A673 (cell line): ENCODE measurements around the gene URB1. TPM values are rescaled to one million over a fixed set of nuclear protein-coding genes. Genes with fewer than 3 reads are reported as not detected.

ENCODE experiments used
- BruUV-seq: library from RNA; stranded (reverse); fragments of 400-500 nt; replicated peaks from 2 replicates; lab custom pipeline; 2021; lab: Mats Ljungman, UMichigan
- CTCF ChIA-PET: fragments of 300-600 bp; sonication (Branson Sonifier 250); formaldehyde crosslinking; loops from one replicate; lab custom pipeline; 2022; ENCODE audit warnings: antibody characterized with exemption; lab: Charles Lee
- POLR2A ChIA-PET: fragments of 300-600 bp; sonication (Branson Sonifier 250); formaldehyde crosslinking; loops from one replicate; lab custom pipeline; 2022; ENCODE audit warnings: antibody characterized with exemption; ENCODE audit not compliant: low non-redundant PET; lab: Charles Lee
- DNase-seq: peaks from one replicate; pipeline ENCODE4 v3.0.0-alpha.2; 2015; ENCODE audit warnings: low spot score
- H3K27ac ChIP-seq: fragments of 200-600 bp; sonication (generic); 2 replicates; pipeline ENCODE4 v1.5.1; 2016; ENCODE audit warnings: mixed run types, low read depth, mild to moderate bottlenecking, mixed read lengths, antibody characterized with exemption, low read length; ENCODE audit not compliant: poor library complexity, severe bottlenecking
- H3K27me3 ChIP-seq: fragments of 200-600 bp; sonication (generic); replicated peaks from 2 replicates; pipeline ENCODE4 v1.6.1; 2017; ENCODE audit warnings: mixed run types, low read depth, mild to moderate bottlenecking, mixed read lengths, antibody characterized with exemption, low read length; ENCODE audit not compliant: insufficient read depth, poor library complexity
- H3K36me3 ChIP-seq: fragments of 200-600 bp; sonication (generic); 2 replicates; pipeline ENCODE4 v1.6.1; 2016; ENCODE audit warnings: mixed run types, mild to moderate bottlenecking, mixed read lengths, antibody characterized with exemption, low read length; ENCODE audit not compliant: insufficient read depth, poor library complexity, severe bottlenecking
- H3K4me1 ChIP-seq: fragments of 200-600 bp; sonication (generic); 2 replicates; pipeline ENCODE4 v1.6.1; 2017; ENCODE audit warnings: mixed run types, mild to moderate bottlenecking, mixed read lengths, antibody characterized with exemption, low read length; ENCODE audit not compliant: insufficient read depth, poor library complexity, severe bottlenecking
- H3K4me3 ChIP-seq: fragments of 200-600 bp; sonication (generic); 2 replicates; pipeline ENCODE4 v1.5.1; 2016; ENCODE audit warnings: low read depth, mixed run types, mild to moderate bottlenecking, mixed read lengths, low read length; ENCODE audit not compliant: poor library complexity, severe bottlenecking
- H3K9me3 ChIP-seq: fragments of 200-600 bp; sonication (generic); 2 replicates; pipeline ENCODE4 v1.6.1; 2016; ENCODE audit warnings: mixed run types, low read depth, mild to moderate bottlenecking, mixed read lengths, antibody characterized with exemption, low read length; ENCODE audit not compliant: poor library complexity, severe bottlenecking
- EZH2 ChIP-seq: fragments of 200-600 bp; sonication (generic); IDR thresholded peaks from 2 replicates; pipeline ENCODE4 v1.6.1; 2017; ENCODE audit warnings: borderline replicate concordance, low read depth, mild to moderate bottlenecking, mixed read lengths, antibody characterized with exemption, low read length; ENCODE audit not compliant: poor library complexity, severe bottlenecking
- intact Hi-C: fragments of 100-400 bp; cut with micrococcal nuclease; formaldehyde crosslinking; loops from one replicate; pipeline ENCODE4 v1.10.0; 2022; ENCODE audit not compliant: unreplicated experiment
- total RNA-seq: library from RNA; stranded (reverse); gene quantifications from 2 replicates; pipeline ENCODE4 v1.2.3, GENCODE V29; 2021
- TF ChIP-seq, protein P1 (sequence below): fragments of 300-800, 200-600 bp; sonication (generic); conservative IDR thresholded peaks from 2 replicates; pipeline ENCODE4 v1.5.1; 2017; ENCODE audit warnings: low read depth, mild to moderate bottlenecking, antibody characterized with exemption, low read length, moderate library complexity, mixed read lengths

Gene URB1
- total RNA-seq, 1 experiment from 2014 or later = 30.5 TPM

DNA sequence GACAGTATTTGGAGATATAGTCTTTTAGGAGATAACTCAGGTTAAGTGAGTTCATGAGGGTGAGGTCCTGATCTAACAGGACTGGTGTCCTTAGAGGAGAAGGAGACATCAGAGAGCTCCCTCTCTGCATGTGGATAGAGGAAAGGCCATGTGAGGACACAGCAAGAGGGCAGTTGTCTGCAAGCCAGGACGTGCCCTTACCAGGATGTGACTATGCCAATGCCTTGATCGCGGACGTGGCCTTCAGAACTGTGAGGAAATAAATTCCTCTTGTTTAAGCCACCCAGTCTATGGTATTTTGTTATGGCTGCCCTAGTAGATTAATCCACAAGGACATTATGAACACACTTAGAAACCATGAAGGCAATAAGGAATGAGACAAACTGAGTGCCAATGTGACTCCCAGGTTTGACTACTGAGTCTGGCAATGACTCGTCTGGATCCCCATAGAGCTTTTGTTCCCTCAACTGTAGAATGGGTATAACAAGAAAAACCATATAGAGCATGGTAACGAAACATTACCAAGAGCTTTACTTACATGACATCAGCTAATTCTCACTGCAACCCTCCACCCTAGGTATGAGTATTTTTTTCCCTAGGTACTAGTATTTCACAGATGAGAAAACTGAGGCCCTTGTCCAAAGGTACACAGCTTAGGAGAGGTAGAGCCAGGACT lies 6.5 kb downstream of the URB1 start:
- intact Hi-C loops = no loop called here
- BruUV-seq = no TSS peak

DNA sequence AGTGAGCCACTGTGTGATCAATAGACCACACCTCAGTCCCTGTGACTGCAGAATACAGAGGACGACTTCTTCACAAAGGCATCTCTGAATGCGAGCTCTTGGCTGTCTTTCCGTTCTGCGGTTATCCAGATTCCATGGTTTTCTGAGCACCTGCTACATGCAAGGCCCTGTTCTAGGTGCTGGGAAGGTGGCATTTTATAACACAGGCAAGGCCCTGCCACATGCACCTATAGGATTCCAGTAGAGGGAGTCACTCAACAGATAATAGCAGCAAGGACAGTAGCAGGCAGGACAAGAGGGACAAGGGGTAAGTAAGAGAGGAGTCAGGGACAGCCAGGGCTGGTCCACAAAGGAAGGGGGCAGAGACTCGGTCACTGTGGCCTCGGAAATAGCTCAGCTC lies 9.0 kb downstream of the URB1 start:
- Histone ChIP-seq H3K27me3 (no peaks in the 10 kb centered on the region), H3K4me3 (no peak overlapping the region), H3K36me3 (peaks cover 57% of the 10 kb centered on the region), H3K27ac (no peak overlapping the region), H3K4me1 (no peaks in the 10 kb centered on the region), H3K9me3 (no peaks in the 10 kb centered on the region)
- ChIA-PET CTCF (interaction anchor here (0.6 kb wide), 1 partner anchor 345 kb away, joined by 3 read pairs; no protein-coding TSS in a partner anchor), POLR2A (no interaction called here)
- no TSS peak for BruUV-seq
- TF ChIP-seq EZH2 = no peak
- TF ChIP-seq, protein P1, sequence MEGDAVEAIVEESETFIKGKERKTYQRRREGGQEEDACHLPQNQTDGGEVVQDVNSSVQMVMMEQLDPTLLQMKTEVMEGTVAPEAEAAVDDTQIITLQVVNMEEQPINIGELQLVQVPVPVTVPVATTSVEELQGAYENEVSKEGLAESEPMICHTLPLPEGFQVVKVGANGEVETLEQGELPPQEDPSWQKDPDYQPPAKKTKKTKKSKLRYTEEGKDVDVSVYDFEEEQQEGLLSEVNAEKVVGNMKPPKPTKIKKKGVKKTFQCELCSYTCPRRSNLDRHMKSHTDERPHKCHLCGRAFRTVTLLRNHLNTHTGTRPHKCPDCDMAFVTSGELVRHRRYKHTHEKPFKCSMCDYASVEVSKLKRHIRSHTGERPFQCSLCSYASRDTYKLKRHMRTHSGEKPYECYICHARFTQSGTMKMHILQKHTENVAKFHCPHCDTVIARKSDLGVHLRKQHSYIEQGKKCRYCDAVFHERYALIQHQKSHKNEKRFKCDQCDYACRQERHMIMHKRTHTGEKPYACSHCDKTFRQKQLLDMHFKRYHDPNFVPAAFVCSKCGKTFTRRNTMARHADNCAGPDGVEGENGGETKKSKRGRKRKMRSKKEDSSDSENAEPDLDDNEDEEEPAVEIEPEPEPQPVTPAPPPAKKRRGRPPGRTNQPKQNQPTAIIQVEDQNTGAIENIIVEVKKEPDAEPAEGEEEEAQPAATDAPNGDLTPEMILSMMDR = no peak
- intact Hi-C loops = no loop called here
- DNase-seq = no peak

More for the DNA sequence above, 6.5 kb downstream of the URB1 start:
- no peak overlapping the region for H3K4me3 ChIP-seq
- H3K36me3 ChIP-seq = peaks cover 40% of the 10 kb centered on the region
- H3K27ac ChIP-seq = no peak overlapping the region
- ChIA-PET CTCF (interaction anchor here (0.7 kb wide), 1 partner anchor 51 kb away, joined by 6 read pairs; no protein-coding TSS in a partner anchor), POLR2A (no interaction called here)
- TF ChIP-seq, protein P1 = no peak
- no peak for TF ChIP-seq EZH2
- H3K27me3 ChIP-seq = no peaks in the 10 kb centered on the region
- DNase-seq = no peak
- H3K9me3 ChIP-seq = no peaks in the 10 kb centered on the region
- peaks cover under 1% of the 10 kb centered on the region for H3K4me1 ChIP-seq

DNA sequence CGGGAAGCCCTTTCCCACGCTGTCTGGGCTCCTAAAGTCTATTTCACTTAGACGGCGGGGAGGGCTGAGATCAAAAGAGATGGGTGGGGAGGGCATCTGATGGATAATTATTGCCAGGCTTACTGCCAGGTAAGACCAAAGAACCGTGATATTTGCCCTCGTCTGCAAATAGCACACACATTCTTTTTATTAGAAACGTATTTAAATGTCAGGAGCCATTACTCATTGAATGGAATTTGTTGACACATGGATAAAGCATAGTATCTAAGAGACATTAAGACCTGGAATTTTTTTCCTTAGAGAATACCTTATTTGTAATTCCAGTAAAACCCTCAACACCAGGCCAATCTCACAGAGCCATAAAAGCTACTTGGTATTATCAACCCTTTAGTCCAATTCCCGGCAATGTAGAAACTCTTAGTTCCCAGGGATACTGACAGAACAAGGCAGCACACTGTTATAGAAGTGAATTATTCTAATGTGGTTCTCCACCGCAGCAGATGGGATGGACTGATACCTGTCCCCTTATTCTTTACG lies 10.6 kb downstream of the URB1 start:
- CTCF ChIA-PET = interaction anchor here (0.6 kb wide), 1 partner anchor 73 kb away, joined by 3 read pairs; no protein-coding TSS in a partner anchor

More for the DNA sequence above, 10.6 kb downstream of the URB1 start:
- TF ChIP-seq, protein P1 = no peak
- TF ChIP-seq EZH2 = no peak
- no peaks in the 10 kb centered on the region for H3K27me3 ChIP-seq
- POLR2A ChIA-PET = no interaction called here
- intact Hi-C loops = no loop called here
- H3K9me3 ChIP-seq = no peaks in the 10 kb centered on the region
- no peak overlapping the region for H3K27ac ChIP-seq
- H3K36me3 ChIP-seq = peaks cover 70% of the 10 kb centered on the region
- no peak for DNase-seq
- no peaks in the 10 kb centered on the region for H3K4me1 ChIP-seq
- no peak overlapping the region for H3K4me3 ChIP-seq
- no TSS peak for BruUV-seq
